Natural killer cell (primary cell): ENCODE data around the gene FGF21. TPM values are rescaled to one million over a fixed set of nuclear protein-coding genes. Genes with fewer than 3 reads are reported as not detected.

Experiments used
- ATAC-seq, 3 donors: fragments of 150-1000 bp in 2 of 3; fragments of 200-7000 bp in 1 of 3; cut with Tn5 transposase; 1 replicate in 1 of 3; 2 replicates in 2 of 3; pipeline ENCODE4 v1.10.0; 2021; ENCODE audit warnings: mild to moderate bottlenecking in 2 of 3, moderate library complexity in 2 of 3
- DNase-seq, 2 donors: peaks; one replicate each; pipeline versions ENCODE4 v3.0.0 to v3.0.0-alpha.2; 2013 to 2021; ENCODE audit warnings: mixed read lengths in 1 of 2
- H3K27ac ChIP-seq: one replicate; pipeline ENCODE4 v1.5.1; 2013; ENCODE audit warnings: mild to moderate bottlenecking, low read length
- H3K27me3 ChIP-seq: one replicate; pipeline ENCODE4 v1.6.1; 2013; ENCODE audit warnings: low read length; ENCODE audit not compliant: control insufficient read depth, insufficient read depth
- H3K36me3 ChIP-seq: one replicate; pipeline ENCODE4 v1.6.1; 2013; ENCODE audit warnings: low read length; ENCODE audit not compliant: control insufficient read depth, insufficient read depth
- H3K4me1 ChIP-seq: one replicate; pipeline ENCODE4 v1.6.1; 2013; ENCODE audit warnings: low read length; ENCODE audit not compliant: control insufficient read depth, insufficient read depth
- H3K4me3 ChIP-seq: one replicate; pipeline ENCODE4 v1.5.1; 2013; ENCODE audit warnings: low read length
- H3K9me3 ChIP-seq: one replicate; pipeline ENCODE4 v1.6.1; 2013; ENCODE audit warnings: low read length; ENCODE audit not compliant: control insufficient read depth, insufficient read depth
- H3K27ac Mint-ChIP-seq, 2 donors: one replicate each; pipeline ENCODE4 v1.8.0; 2022; ENCODE audit warnings: mild to moderate bottlenecking in 2 of 2, mixed read lengths in 2 of 2, moderate library complexity in 1 of 2
- H3K27me3 Mint-ChIP-seq, 2 donors: one replicate each; pipeline ENCODE4 v1.8.0; 2022; ENCODE audit warnings: low read depth in 2 of 2, mixed read lengths in 2 of 2
- H3K36me3 Mint-ChIP-seq: one replicate; pipeline ENCODE4 v1.8.0; 2022; ENCODE audit warnings: mixed read lengths
- H3K4me1 Mint-ChIP-seq, 2 donors: one replicate each; pipeline ENCODE4 v1.8.0; 2022; ENCODE audit warnings: mixed read lengths in 2 of 2
- H3K4me3 Mint-ChIP-seq: one replicate; pipeline ENCODE4 v1.8.0; 2022; ENCODE audit warnings: mild to moderate bottlenecking, moderate library complexity, mixed read lengths
- H3K9me3 Mint-ChIP-seq, 2 donors: one replicate each; pipeline ENCODE4 v1.8.0; 2022; ENCODE audit warnings: mixed read lengths in 2 of 2
- CTCF ChIP-seq: fragments of 200-600 bp; IDR thresholded peaks from one replicate; pipeline ENCODE4 v1.8.0; 2022; ENCODE audit warnings: antibody characterized with exemption
- WGBS: methylation state at CpG from one replicate; pipeline ENCODE4 v1.1.7; 2013; ENCODE audit warnings: missing lambda C conversion rate; ENCODE audit not compliant: insufficient coverage; 5-methylcytosine and 5-hydroxymethylcytosine counted together
- intact Hi-C: fragments of 100-400 bp; cut with micrococcal nuclease; formaldehyde crosslinking; loops from one replicate; pipeline ENCODE4 v1.14.2; 2022
- total RNA-seq, 4 donors: library from RNA; stranded (reverse); fragments of 120-200 nt in 1 of 4; gene quantifications; one replicate each; pipeline versions ENCODE4 v1.2.3 to v1.2.4, GENCODE V29; 2013 to 2022

FGF21 gene
- total RNA-seq, 3 donors from 2014 or later (not counting 1 experiment from before 2014, with no cell fraction given), result not detected

DNA sequence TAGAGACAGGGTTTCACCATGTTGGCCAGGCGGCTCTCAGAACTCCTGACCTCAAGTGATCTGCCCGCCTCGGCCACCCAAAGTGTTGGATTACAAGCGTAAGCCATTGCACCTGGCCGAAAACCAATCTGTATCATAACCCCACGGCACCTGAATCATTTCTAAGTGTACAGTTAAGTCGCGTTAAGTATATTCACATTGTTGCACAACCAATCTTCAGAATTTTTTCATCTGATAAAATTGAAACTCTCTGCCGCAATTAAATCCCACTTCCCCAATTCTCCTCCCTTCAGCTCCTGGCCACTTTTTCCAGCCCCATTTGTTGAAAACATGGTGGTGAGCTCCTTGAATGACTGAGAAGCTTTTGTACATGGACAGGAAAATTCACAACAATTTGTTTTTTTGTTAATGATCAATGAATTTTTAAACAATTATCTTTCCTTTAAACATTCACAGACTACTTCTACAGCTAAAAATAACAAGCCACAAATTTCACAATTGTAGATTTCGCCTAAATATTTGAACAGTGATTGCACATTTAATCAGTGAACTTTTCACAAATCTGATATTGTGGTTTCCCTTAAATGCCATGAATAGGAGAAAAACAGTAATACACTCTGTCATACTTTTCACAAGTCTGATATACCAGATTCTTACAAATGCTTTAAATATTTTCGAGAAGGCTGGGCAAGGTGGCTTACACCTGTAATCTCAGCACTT lies 13.8 kb downstream of the FGF21 start:
- no peak overlapping the region for H3K27ac Mint-ChIP-seq
- H3K9me3 ChIP-seq, result no peaks in the 10 kb centered on the region
- 74% methylated on average over 10 of the region's 11 CpGs for WGBS
- DNase-seq (no peak), ATAC-seq (no peak)
- intact Hi-C loops, result no loop called here
- H3K9me3 Mint-ChIP-seq, result no peaks in the 10 kb centered on the region
- no peaks in the 10 kb centered on the region for H3K36me3 ChIP-seq
- peaks cover 3% of the 10 kb centered on the region for H3K27me3 ChIP-seq
- no peak overlapping the region for H3K27ac ChIP-seq
- H3K4me3 Mint-ChIP-seq, result no peak overlapping the region
- H3K27me3 Mint-ChIP-seq, result peaks cover 13 to 15% of the 10 kb centered on the region in 2 donors
- no peaks in the 10 kb centered on the region for H3K36me3 Mint-ChIP-seq
- no peaks in the 10 kb centered on the region for H3K4me1 Mint-ChIP-seq
- no peak overlapping the region for H3K4me3 ChIP-seq
- TF ChIP-seq CTCF, result no peak
- H3K4me1 ChIP-seq, result no peaks in the 10 kb centered on the region

DNA sequence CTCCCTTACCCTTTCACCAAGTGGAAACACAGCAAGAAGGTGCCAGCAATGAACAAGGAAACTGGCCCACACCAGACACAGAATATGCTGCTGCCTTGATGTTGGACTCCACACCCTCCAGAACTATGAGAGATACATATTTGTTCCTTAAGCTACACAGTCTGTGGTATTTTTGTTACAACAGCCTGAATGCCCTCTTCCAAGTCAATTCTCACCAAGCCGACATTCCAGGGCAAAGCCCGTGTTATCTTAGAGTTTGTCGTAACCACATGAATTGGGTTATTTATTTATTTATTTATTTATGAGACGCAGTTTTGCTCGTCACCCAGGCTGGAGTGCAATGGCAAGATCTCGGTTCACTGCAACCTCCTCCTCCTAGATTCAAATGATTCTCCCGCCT lies 14.9 kb downstream of the FGF21 start:
- Histone ChIP-seq H3K4me1 (no peaks in the 10 kb centered on the region), H3K9me3 (no peaks in the 10 kb centered on the region), H3K36me3 (no peaks in the 10 kb centered on the region), H3K4me3 (no peak overlapping the region), H3K27me3 (peaks cover 3% of the 10 kb centered on the region), H3K27ac (no peak overlapping the region)
- Mint-ChIP-seq H3K4me1 (no peaks in the 10 kb centered on the region), H3K27me3 (peaks cover 9 to 15% of the 10 kb centered on the region in 2 donors), H3K4me3 (no peak overlapping the region), H3K36me3 (no peaks in the 10 kb centered on the region), H3K9me3 (no peaks in the 10 kb centered on the region), H3K27ac (no peak overlapping the region)
- TF ChIP-seq CTCF, result no peak
- DNase-seq, result no peak
- intact Hi-C loops, result no loop called here
- 86% methylated on average over 4 of the region's 7 CpGs for WGBS
- no peak for ATAC-seq

- Histone ChIP-seq H3K36me3 (no peaks in the 10 kb centered on the region), H3K27me3 (peaks cover 3% of the 10 kb centered on the region), H3K27ac (no peak overlapping the region), H3K4me3 (no peak overlapping the region), H3K4me1 (no peaks in the 10 kb centered on the region), H3K9me3 (no peaks in the 10 kb centered on the region)
- intact Hi-C loops, result no loop called here
- H3K9me3 Mint-ChIP-seq, result no peaks in the 10 kb centered on the region
- H3K4me1 Mint-ChIP-seq, result no peaks in the 10 kb centered on the region
- 91% methylated on average over 18 of the region's 20 CpGs for WGBS
- no peak overlapping the region for H3K4me3 Mint-ChIP-seq
- no peaks in the 10 kb centered on the region for H3K36me3 Mint-ChIP-seq
- ATAC-seq, result no peak
- H3K27ac Mint-ChIP-seq, result no peak overlapping the region
- TF ChIP-seq CTCF, result no peak
- peaks cover 9 to 15% of the 10 kb centered on the region in 2 donors for H3K27me3 Mint-ChIP-seq
- DNase-seq, result no peak
Measured at GRCh38 chr19:48770734-48771472, 15.6 kb downstream of the FGF21 start.
